ES-I3 (cell line): Measurements from ENCODE around the gene FUNDC2.
"Not testable (repeated sequence)": the region's sequence is repeated elsewhere in the genome, so short reads cannot be mapped to it uniquely, and the experiment has no call there.

ENCODE experiments used
- H3K36me3 ChIP-seq: 2 replicates; pipeline ENCODE4 v1.6.1; 2013; ENCODE audit warnings: mild to moderate bottlenecking, low read length, control low read depth, moderate library complexity; ENCODE audit not compliant: insufficient read depth
- H3K4me1 ChIP-seq: 2 replicates; pipeline ENCODE4 v1.6.1; 2013; ENCODE audit warnings: mild to moderate bottlenecking, control low read depth, low read length; ENCODE audit not compliant: insufficient read depth
- H3K9ac ChIP-seq: 2 replicates; pipeline ENCODE4 v1.6.1; 2013; ENCODE audit warnings: low read depth, mild to moderate bottlenecking, low read length, moderate library complexity
- H3K9me3 ChIP-seq: 2 replicates; pipeline ENCODE4 v1.6.1; 2013; ENCODE audit warnings: mild to moderate bottlenecking, low read length, moderate library complexity; ENCODE audit not compliant: control insufficient read depth, insufficient read depth

Gene FUNDC2

GRCh38 chrX:155006379-155006778 lies 20.3 kb upstream of the FUNDC2 start:
- not testable (repeated sequence) for H3K36me3 ChIP-seq, H3K9ac ChIP-seq, H3K9me3 ChIP-seq, H3K4me1 ChIP-seq

GRCh38 chrX:155006913-155007671 lies 19.6 kb upstream of the FUNDC2 start:
- H3K36me3 ChIP-seq, H3K9me3 ChIP-seq, H3K4me1 ChIP-seq, H3K9ac ChIP-seq: not testable (repeated sequence)

- not testable (repeated sequence) for H3K36me3 ChIP-seq, H3K4me1 ChIP-seq, H3K9ac ChIP-seq, H3K9me3 ChIP-seq
Measured at GRCh38 chrX:155008578-155008977, 18.1 kb upstream of the FUNDC2 start.

- Histone ChIP-seq H3K4me1 (no peaks in the 10 kb centered on the region), H3K9ac (no peak overlapping the region), H3K36me3 (no peaks in the 10 kb centered on the region), H3K9me3 (no peaks in the 10 kb centered on the region)
Measured at GRCh38 chrX:155009994-155010472, 16.6 kb upstream of the FUNDC2 start.

GRCh38 chrX:155020591-155020990 lies 6.1 kb upstream of the FUNDC2 start:
- Histone ChIP-seq H3K9ac (no peak overlapping the region), H3K4me1 (no peaks in the 10 kb centered on the region)

GRCh38 chrX:155022585-155022984 lies 4.1 kb upstream of the FUNDC2 start, which contains the start of gene F8:
Gene F8, minus strand, starts transcription at chrX:155022723. Its CDS starts 171 bp downstream, at chrX:155022552.
- Histone ChIP-seq H3K36me3 (no peaks in the 10 kb centered on the region), H3K9ac (no peak within 1 kb of the TSS), H3K4me1 (no peaks in the 10 kb centered on the region), H3K9me3 (no peaks in the 10 kb centered on the region)

More at GRCh38 chrX:155020591-155020990, 6.1 kb upstream of the FUNDC2 start:
- no peaks in the 10 kb centered on the region for H3K9me3 ChIP-seq
- H3K36me3 ChIP-seq: no peaks in the 10 kb centered on the region

- no peaks in the 10 kb centered on the region for H3K4me1 ChIP-seq
- H3K9ac ChIP-seq: no peak overlapping the region
- H3K9me3 ChIP-seq: no peaks in the 10 kb centered on the region
- no peaks in the 10 kb centered on the region for H3K36me3 ChIP-seq
Measured at GRCh38 chrX:155023907-155024833, 2.5 kb upstream of the FUNDC2 start.

- Histone ChIP-seq H3K9ac (peak overlapping the region; percentile 74; the same call in 1 of the 2 replicates), H3K9me3 (no peaks in the 10 kb centered on the region), H3K4me1 (no peaks in the 10 kb centered on the region), H3K36me3 (no peaks in the 10 kb centered on the region)
Measured at GRCh38 chrX:155026420-155026726, 271 bp upstream of the FUNDC2 start.

- Histone ChIP-seq H3K9ac (peak overlapping the region; percentile 74), H3K36me3 (no peaks in the 10 kb centered on the region), H3K9me3 (no peaks in the 10 kb centered on the region), H3K4me1 (no peaks in the 10 kb centered on the region)
Measured at GRCh38 chrX:155027509-155028066, 944 bp downstream of the FUNDC2 start.

- Histone ChIP-seq H3K36me3 (no peaks in the 10 kb centered on the region), H3K4me1 (no peaks in the 10 kb centered on the region), H3K9ac (peak overlapping the region; percentile 74; the same call in 1 of the 2 replicates), H3K9me3 (no peaks in the 10 kb centered on the region)
Measured at GRCh38 chrX:155028129-155028528, 1.5 kb downstream of the FUNDC2 start.

- Histone ChIP-seq H3K36me3 (no peaks in the 10 kb centered on the region), H3K4me1 (no peaks in the 10 kb centered on the region), H3K9ac (no peak overlapping the region), H3K9me3 (no peaks in the 10 kb centered on the region)
Measured at GRCh38 chrX:155028877-155029291, 2.2 kb downstream of the FUNDC2 start.

GRCh38 chrX:155031657-155032056 lies 5.0 kb downstream of the FUNDC2 start:
- Histone ChIP-seq H3K9ac (no peak overlapping the region), H3K9me3 (no peaks in the 10 kb centered on the region), H3K4me1 (no peaks in the 10 kb centered on the region), H3K36me3 (no peaks in the 10 kb centered on the region)

GRCh38 chrX:155035688-155036087 lies 9.0 kb downstream of the FUNDC2 start:
- Histone ChIP-seq H3K4me1 (no peaks in the 10 kb centered on the region), H3K36me3 (no peaks in the 10 kb centered on the region), H3K9ac (no peak overlapping the region), H3K9me3 (no peaks in the 10 kb centered on the region)

- no peaks in the 10 kb centered on the region for H3K36me3 ChIP-seq
- no peak overlapping the region for H3K9ac ChIP-seq
- H3K4me1 ChIP-seq: no peaks in the 10 kb centered on the region
Measured at GRCh38 chrX:155046129-155046810, 19.6 kb downstream of the FUNDC2 start.

More at GRCh38 chrX:155046129-155046810, 19.6 kb downstream of the FUNDC2 start:
- H3K9me3 ChIP-seq: no peaks in the 10 kb centered on the region
